Tibial nerve (tissue), 4 donors: Measurements from ENCODE around the gene ST8SIA6.

Source experiments
- CTCF ChIP-seq, 5 experiments: fragments of 200-600 bp in 3 of 5; fragments of 450-650 bp in 2 of 5; sonication (generic) in 3 of 5; IDR thresholded peaks; one replicate each; pipeline ENCODE4 v1.5.1; 2016 to 2019; ENCODE audit warnings: antibody characterized with exemption in 5 of 5, mild to moderate bottlenecking in 3 of 5, moderate library complexity in 2 of 5
- EP300 ChIP-seq, 2 donors: sonication (generic); formaldehyde crosslinking; IDR thresholded peaks; one replicate each; pipeline ENCODE4 v1.6.1; 2017; ENCODE audit warnings: antibody characterized with exemption in 2 of 2, mild to moderate bottlenecking in 1 of 2
- POLR2A ChIP-seq, 2 donors: fragments of 450-650 bp; IDR thresholded peaks; one replicate each; pipeline ENCODE4 v1.6.1; 2017; ENCODE audit warnings: antibody characterized with exemption in 2 of 2, mild to moderate bottlenecking in 2 of 2, moderate library complexity in 2 of 2

- no peak for TF ChIP-seq CTCF (IDR thresholded peaks at IDR 0.05)
- no peak for TF ChIP-seq POLR2A (IDR thresholded peaks at IDR 0.05)
- TF ChIP-seq EP300 (IDR thresholded peaks at IDR 0.05) = no peak
These were observed 4.4 kb downstream of the ST8SIA6 start for GRCh38 chr10:17450024-17450423.
